ENCODE results near the gene NWD2.
A peak's percentile ranks its signal among the peaks of the same experiment; 100 is the strongest.

The NWD2 gene

GRCh38 chr4:37381040-37381668, 136.6 kb downstream of the NWD2 start:
- Histone ChIP-seq H3K23ac (ENCODE audit: low read length) (no peak overlapping the region), H3K4ac (ENCODE audit: low read depth, low read length) (no peak overlapping the region), H2AK5ac (ENCODE audit: low read length) (no peak overlapping the region), H2BK15ac (replicated peaks; ENCODE audit: low read depth) (no peak overlapping the region), H3K27ac (ENCODE audit: low read depth, low read length) (no peak overlapping the region), H2BK5ac (ENCODE audit: low read length) (no peak overlapping the region), H3K79me2 (ENCODE audit: control insufficient read depth, insufficient read depth, low read length) (no peaks in the 10 kb centered on the region), H3K18ac (ENCODE audit: low read length) (no peak overlapping the region), H4K8ac (ENCODE audit: low read depth, low read length) (no peak overlapping the region), H3K56ac (ENCODE audit: low read length) (no peak overlapping the region), H4K5ac (ENCODE audit: low read length) (no peak overlapping the region), H3K79me1 (ENCODE audit: low read length) (no peaks in the 10 kb centered on the region), H3K36me3 (ENCODE audit: control insufficient read depth, insufficient read depth, low read length) (no peaks in the 10 kb centered on the region), H2BK120ac (ENCODE audit: low read depth, low read length) (no peak overlapping the region), H3K4me1 (ENCODE audit: control insufficient read depth, low read depth, low read length) (no peaks in the 10 kb centered on the region), H3K4me3 (ENCODE audit: low read length) (no peak overlapping the region), H3K9ac (ENCODE audit: low read length) (no peak overlapping the region), H3K4me2 (ENCODE audit: low read length) (no peak overlapping the region), H3K27me3 (ENCODE audit: insufficient read depth, low read length, poor library complexity) (no peaks in the 10 kb centered on the region)
- no CpG with 5 or more reads among the region's 9 CpGs for WGBS (ENCODE audit: extremely low coverage, insufficient coverage, low lambda C conversion rate)
- DNase-seq: peak; percentile 47

GRCh38 chr4:37383579-37384229, 139.2 kb downstream of the NWD2 start:
- no peak overlapping the region for H3K18ac ChIP-seq (ENCODE audit: low read length)
- no peaks in the 10 kb centered on the region for H3K36me3 ChIP-seq (ENCODE audit: control insufficient read depth, insufficient read depth, low read length)
- no peaks in the 10 kb centered on the region for H3K4me1 ChIP-seq (ENCODE audit: control insufficient read depth, low read depth, low read length)
- H3K79me1 ChIP-seq (ENCODE audit: low read length): no peaks in the 10 kb centered on the region
- H2BK5ac ChIP-seq (ENCODE audit: low read length): no peak overlapping the region
- peak; percentile 71 for DNase-seq
- no peak overlapping the region for H2AK5ac ChIP-seq (ENCODE audit: low read length)
- WGBS (ENCODE audit: extremely low coverage, insufficient coverage, low lambda C conversion rate): no CpG with 5 or more reads among the region's 7 CpGs
- no peak overlapping the region for H3K56ac ChIP-seq (ENCODE audit: low read length)
- H3K27ac ChIP-seq (ENCODE audit: low read depth, low read length): no peak overlapping the region
- H2BK15ac ChIP-seq (replicated peaks; ENCODE audit: low read depth): no peak overlapping the region
- H3K27me3 ChIP-seq (ENCODE audit: insufficient read depth, low read length, poor library complexity): no peaks in the 10 kb centered on the region
- H3K23ac ChIP-seq (ENCODE audit: low read length): no peak overlapping the region
- H3K4ac ChIP-seq (ENCODE audit: low read depth, low read length): no peak overlapping the region
- H3K9ac ChIP-seq (ENCODE audit: low read length): no peak overlapping the region
- no peaks in the 10 kb centered on the region for H3K79me2 ChIP-seq (ENCODE audit: control insufficient read depth, insufficient read depth, low read length)
- H3K4me2 ChIP-seq (ENCODE audit: low read length): no peak overlapping the region
- H4K8ac ChIP-seq (ENCODE audit: low read depth, low read length): no peak overlapping the region
- H3K4me3 ChIP-seq (ENCODE audit: low read length): no peak overlapping the region
- H2BK120ac ChIP-seq (ENCODE audit: low read depth, low read length): no peak overlapping the region
- H4K5ac ChIP-seq (ENCODE audit: low read length): no peak overlapping the region

- Histone ChIP-seq H3K4me3 (ENCODE audit: low read length) (no peak overlapping the region), H3K18ac (ENCODE audit: low read length) (no peak overlapping the region), H4K5ac (ENCODE audit: low read length) (no peak overlapping the region), H3K36me3 (ENCODE audit: control insufficient read depth, insufficient read depth, low read length) (no peaks in the 10 kb centered on the region), H3K9ac (ENCODE audit: low read length) (no peak overlapping the region), H2BK120ac (ENCODE audit: low read depth, low read length) (no peak overlapping the region), H3K4ac (ENCODE audit: low read depth, low read length) (no peak overlapping the region), H3K4me2 (ENCODE audit: low read length) (no peak overlapping the region), H3K56ac (ENCODE audit: low read length) (no peak overlapping the region), H2BK5ac (ENCODE audit: low read length) (no peak overlapping the region), H3K4me1 (ENCODE audit: control insufficient read depth, low read depth, low read length) (no peaks in the 10 kb centered on the region), H3K27ac (ENCODE audit: low read depth, low read length) (no peak overlapping the region), H2BK15ac (replicated peaks; ENCODE audit: low read depth) (no peak overlapping the region), H3K27me3 (ENCODE audit: insufficient read depth, low read length, poor library complexity) (no peaks in the 10 kb centered on the region), H4K8ac (ENCODE audit: low read depth, low read length) (no peak overlapping the region), H3K79me2 (ENCODE audit: control insufficient read depth, insufficient read depth, low read length) (no peaks in the 10 kb centered on the region), H3K23ac (ENCODE audit: low read length) (no peak overlapping the region), H3K79me1 (ENCODE audit: low read length) (no peaks in the 10 kb centered on the region), H2AK5ac (ENCODE audit: low read length) (no peak overlapping the region)
- no CpG with 5 or more reads among the region's 2 CpGs for WGBS (ENCODE audit: extremely low coverage, insufficient coverage, low lambda C conversion rate)
- no peak for DNase-seq
Observed at GRCh38 chr4:37385424-37385823, 140.9 kb downstream of the NWD2 start.

- Histone ChIP-seq H3K4me3 (ENCODE audit: low read length) (no peak overlapping the region), H3K56ac (ENCODE audit: low read length) (no peak overlapping the region), H3K9ac (ENCODE audit: low read length) (no peak overlapping the region), H2BK5ac (ENCODE audit: low read length) (no peak overlapping the region), H4K5ac (ENCODE audit: low read length) (no peak overlapping the region), H3K18ac (ENCODE audit: low read length) (no peak overlapping the region), H3K4ac (ENCODE audit: low read depth, low read length) (no peak overlapping the region), H3K27me3 (ENCODE audit: insufficient read depth, low read length, poor library complexity) (no peaks in the 10 kb centered on the region), H3K23ac (ENCODE audit: low read length) (no peak overlapping the region), H2AK5ac (ENCODE audit: low read length) (no peak overlapping the region), H3K79me2 (ENCODE audit: control insufficient read depth, insufficient read depth, low read length) (no peaks in the 10 kb centered on the region), H4K8ac (ENCODE audit: low read depth, low read length) (no peak overlapping the region), H2BK15ac (replicated peaks; ENCODE audit: low read depth) (no peak overlapping the region), H3K4me2 (ENCODE audit: low read length) (no peak overlapping the region), H3K4me1 (ENCODE audit: control insufficient read depth, low read depth, low read length) (peaks cover 4% of the 10 kb centered on the region), H3K79me1 (ENCODE audit: low read length) (no peaks in the 10 kb centered on the region), H3K27ac (ENCODE audit: low read depth, low read length) (no peak overlapping the region), H2BK120ac (ENCODE audit: low read depth, low read length) (no peak overlapping the region), H3K36me3 (ENCODE audit: control insufficient read depth, insufficient read depth, low read length) (no peaks in the 10 kb centered on the region)
- peak; percentile 69 for DNase-seq
- WGBS (ENCODE audit: extremely low coverage, insufficient coverage, low lambda C conversion rate): no CpG with 5 or more reads among the region's 4 CpGs
Observed at GRCh38 chr4:37388681-37389365, 144.3 kb downstream of the NWD2 start.

GRCh38 chr4:37389366-37389765, 144.8 kb downstream of the NWD2 start:
- Histone ChIP-seq H2BK120ac (ENCODE audit: low read depth, low read length) (no peak overlapping the region), H4K5ac (ENCODE audit: low read length) (no peak overlapping the region), H2BK5ac (ENCODE audit: low read length) (no peak overlapping the region), H3K18ac (ENCODE audit: low read length) (no peak overlapping the region), H2AK5ac (ENCODE audit: low read length) (no peak overlapping the region), H3K79me2 (ENCODE audit: control insufficient read depth, insufficient read depth, low read length) (no peaks in the 10 kb centered on the region), H3K56ac (ENCODE audit: low read length) (peak overlapping the region; percentile 53), H3K79me1 (ENCODE audit: low read length) (no peaks in the 10 kb centered on the region), H2BK15ac (replicated peaks; ENCODE audit: low read depth) (no peak overlapping the region), H4K8ac (ENCODE audit: low read depth, low read length) (no peak overlapping the region), H3K4me2 (ENCODE audit: low read length) (no peak overlapping the region), H3K36me3 (ENCODE audit: control insufficient read depth, insufficient read depth, low read length) (no peaks in the 10 kb centered on the region), H3K9ac (ENCODE audit: low read length) (no peak overlapping the region), H3K23ac (ENCODE audit: low read length) (no peak overlapping the region), H3K4me3 (ENCODE audit: low read length) (no peak overlapping the region), H3K4me1 (ENCODE audit: control insufficient read depth, low read depth, low read length) (peaks cover 4% of the 10 kb centered on the region), H3K27me3 (ENCODE audit: insufficient read depth, low read length, poor library complexity) (no peaks in the 10 kb centered on the region), H3K27ac (ENCODE audit: low read depth, low read length) (peak overlapping the region; percentile 26), H3K4ac (ENCODE audit: low read depth, low read length) (no peak overlapping the region)
- DNase-seq: peak; percentile 46
- WGBS (ENCODE audit: extremely low coverage, insufficient coverage, low lambda C conversion rate): no CpG with 5 or more reads among the region's 7 CpGs

All from mesendoderm (in vitro differentiated cells).